Cardiac fibroblast (primary cell): ENCODE results near the gene THPO.

Experiments used
- DNase-seq, 2 donors: peaks; one replicate each; pipeline versions ENCODE4 v3.0.0 to v3.0.0-alpha.2; 2010; ENCODE audit warnings: low read depth in 2 of 2
- H3K4me3 ChIP-seq, 2 donors: replicated peaks in 1 of 2; 1 replicate in 1 of 2; 2 replicates in 1 of 2; pipeline ENCODE4 v1.5.1; 2011; ENCODE audit warnings: low read depth in 2 of 2, low read length in 2 of 2, mild to moderate bottlenecking in 2 of 2, moderate library complexity in 1 of 2
- TF ChIP-seq, protein P1 (sequence below): IDR thresholded peaks from one replicate; pipeline ENCODE4 v1.5.1; 2011; ENCODE audit warnings: low read depth, mild to moderate bottlenecking, low read length, inconsistent platforms

THPO gene

DNA sequence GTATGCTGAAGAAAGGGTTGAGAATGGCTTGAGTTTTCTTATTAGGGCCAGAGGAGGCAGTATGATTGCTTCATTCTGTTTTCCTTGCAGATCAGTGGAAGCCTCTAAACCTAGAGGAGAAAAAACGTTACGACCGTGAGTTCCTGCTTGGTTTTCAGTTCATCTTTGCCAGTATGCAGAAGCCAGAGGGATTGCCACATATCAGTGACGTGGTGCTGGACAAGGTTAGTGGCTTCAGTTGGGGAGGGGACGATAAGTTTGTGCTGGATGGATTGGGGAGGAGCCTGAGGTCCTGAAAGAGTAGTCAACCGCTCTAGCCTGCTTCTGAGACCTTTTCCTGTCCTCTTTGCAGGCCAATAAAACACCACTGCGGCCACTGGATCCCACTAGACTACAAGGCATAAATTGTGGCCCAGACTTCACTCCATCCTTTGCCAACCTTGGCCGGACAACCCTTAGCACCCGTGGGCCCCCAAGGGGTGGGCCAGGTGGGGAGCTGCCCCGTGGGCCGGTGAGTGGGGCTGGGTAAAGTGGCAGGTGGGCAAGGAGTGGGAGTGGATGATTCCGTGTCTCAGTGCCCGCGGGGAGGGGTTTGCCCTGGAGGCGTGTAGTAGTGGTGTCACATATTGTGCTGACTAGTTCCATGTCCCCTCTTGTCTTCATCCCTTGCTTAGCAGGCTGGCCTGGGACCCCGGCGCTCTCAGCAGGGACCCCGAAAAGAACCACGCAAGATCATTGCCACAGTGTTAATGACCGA is 55.1 kb downstream of the THPO start:
- TF ChIP-seq, protein P1, sequence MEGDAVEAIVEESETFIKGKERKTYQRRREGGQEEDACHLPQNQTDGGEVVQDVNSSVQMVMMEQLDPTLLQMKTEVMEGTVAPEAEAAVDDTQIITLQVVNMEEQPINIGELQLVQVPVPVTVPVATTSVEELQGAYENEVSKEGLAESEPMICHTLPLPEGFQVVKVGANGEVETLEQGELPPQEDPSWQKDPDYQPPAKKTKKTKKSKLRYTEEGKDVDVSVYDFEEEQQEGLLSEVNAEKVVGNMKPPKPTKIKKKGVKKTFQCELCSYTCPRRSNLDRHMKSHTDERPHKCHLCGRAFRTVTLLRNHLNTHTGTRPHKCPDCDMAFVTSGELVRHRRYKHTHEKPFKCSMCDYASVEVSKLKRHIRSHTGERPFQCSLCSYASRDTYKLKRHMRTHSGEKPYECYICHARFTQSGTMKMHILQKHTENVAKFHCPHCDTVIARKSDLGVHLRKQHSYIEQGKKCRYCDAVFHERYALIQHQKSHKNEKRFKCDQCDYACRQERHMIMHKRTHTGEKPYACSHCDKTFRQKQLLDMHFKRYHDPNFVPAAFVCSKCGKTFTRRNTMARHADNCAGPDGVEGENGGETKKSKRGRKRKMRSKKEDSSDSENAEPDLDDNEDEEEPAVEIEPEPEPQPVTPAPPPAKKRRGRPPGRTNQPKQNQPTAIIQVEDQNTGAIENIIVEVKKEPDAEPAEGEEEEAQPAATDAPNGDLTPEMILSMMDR: no peak
- no peak for DNase-seq
- H3K4me3 ChIP-seq: no peak overlapping the region
